Measurements from ENCODE around the gene OR5B21.

The OR5B21 gene

DNA sequence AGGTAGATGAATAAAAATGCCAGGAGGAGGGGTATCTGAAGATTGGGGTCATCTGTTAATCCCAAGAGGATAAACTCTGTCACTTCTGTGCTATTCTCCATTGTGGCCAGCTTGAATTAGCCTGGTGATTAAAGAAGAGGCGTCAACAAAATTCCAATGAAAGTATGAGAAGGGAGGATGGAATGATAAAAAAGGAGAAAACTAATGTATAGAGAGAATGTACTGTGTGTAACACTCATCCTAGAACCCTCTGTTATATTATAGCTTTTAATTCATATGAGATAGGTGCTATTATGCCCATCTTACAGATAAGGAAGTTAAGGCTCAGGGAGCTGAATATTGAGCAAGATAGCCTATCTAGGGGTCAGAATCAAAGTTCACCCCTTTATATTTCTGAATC lies at the start of gene OR5B21:
TSS of gene OR5B21 (minus strand) at position 101 of the 400 bp plus-strand sequence. CDS start at position 101, 0 bp downstream.
- no peak for DNase-seq

DNA sequence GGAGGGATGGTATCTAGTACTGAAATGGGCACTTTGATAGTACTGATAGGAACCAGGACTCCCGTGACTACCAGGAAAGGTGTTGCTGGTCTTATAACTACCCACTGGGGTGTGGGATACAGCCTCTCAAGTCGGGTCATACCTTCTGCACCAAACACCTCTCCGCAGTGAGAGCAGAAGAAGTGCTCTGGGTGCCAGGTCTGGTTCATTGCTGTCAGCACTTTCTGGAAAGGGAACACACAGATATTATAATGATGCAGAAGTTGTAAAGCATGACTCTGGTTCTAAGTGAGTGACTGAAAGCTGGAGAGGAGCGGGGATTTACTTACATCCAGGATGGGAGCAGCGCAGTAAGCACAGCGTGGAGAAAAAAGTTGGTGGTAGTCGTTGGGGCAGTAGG lies 41.7 kb upstream of the OR5B21 start:
- DNase-seq = no peak

DNA sequence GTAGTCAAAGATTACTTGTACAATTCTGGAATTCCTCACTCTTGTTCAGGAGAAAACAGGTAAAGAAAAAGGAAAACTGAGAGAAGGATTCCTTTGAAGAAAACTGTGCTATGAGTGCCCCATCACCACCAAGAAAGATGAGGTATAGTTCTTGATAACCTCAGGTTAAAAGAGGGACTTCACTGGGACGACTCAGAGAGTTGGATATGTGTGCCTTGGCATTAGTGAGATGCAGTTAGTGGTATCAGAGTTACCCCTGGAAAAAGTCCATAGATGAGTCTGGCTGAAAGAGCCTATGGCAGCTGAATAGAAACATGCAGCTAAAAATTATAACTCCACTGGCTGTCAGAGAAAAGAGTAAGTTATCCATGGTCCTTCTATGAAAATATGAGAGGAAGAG lies 38.9 kb upstream of the OR5B21 start:
- DNase-seq = no peak

DNA sequence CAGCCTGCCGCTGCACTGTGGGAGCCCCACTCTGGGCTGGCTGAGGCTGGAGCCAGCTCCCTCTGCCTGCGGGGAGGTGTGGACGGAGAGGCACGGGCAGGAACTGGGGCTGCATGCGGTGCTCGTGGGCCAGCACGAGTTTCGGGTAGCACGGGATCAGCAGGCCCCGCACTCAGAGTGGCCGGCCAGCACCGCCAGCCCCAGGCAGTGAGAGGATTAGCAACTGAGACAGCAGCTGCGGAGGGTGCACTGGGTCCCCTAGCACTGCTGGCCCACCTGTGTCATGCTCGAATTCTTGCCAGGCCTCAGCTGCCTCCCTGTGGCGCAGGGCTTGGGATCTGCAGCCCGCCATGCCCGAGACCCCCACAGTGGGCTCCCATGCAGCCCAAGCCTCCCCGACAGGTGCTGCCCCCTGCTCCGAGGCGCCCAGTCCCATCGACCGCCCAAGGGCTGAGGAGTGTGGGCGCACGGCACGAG lies 24.0 kb upstream of the OR5B21 start:
- DNase-seq = no peak

DNA sequence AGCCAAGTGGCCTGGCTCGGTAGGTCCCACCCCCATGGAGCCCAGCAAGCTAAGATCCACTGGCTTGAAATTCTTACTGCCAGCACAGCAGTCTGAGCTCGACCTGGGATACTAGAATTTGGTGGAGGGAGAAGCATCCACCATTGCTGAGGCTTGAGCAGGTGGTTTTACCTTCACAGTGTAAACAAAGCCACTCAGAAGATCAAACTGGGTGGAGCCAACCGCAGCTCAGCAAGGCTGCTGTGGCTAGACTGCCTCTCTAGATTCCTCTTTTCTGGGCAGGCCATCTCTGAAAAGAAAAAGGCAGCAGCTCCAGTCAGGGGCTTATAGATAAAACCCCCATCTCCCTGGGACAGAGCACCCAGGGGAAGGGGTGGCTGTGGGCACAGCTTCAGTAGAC lies 22.3 kb upstream of the OR5B21 start:
- DNase-seq = no peak

DNA sequence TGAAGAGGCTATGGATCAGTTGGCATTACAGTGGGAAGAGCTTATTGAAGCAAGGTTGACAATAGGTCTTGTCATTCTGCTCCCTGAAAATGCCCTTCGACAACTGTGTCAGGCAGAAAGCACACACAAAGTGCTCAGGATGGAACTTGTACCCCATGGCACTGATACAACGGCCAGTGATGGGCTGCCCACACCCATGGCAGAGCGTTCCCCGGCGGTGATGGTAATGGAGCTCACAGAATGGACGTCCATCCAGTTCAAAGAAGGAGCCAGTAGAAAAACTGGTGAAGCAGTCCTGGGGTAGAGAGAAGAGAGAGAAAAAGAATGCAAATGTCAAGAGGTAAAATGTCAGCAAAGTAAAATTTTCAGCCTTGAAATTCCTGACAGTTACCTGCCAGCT lies 19.5 kb upstream of the OR5B21 start:
- DNase-seq = no peak

DNA sequence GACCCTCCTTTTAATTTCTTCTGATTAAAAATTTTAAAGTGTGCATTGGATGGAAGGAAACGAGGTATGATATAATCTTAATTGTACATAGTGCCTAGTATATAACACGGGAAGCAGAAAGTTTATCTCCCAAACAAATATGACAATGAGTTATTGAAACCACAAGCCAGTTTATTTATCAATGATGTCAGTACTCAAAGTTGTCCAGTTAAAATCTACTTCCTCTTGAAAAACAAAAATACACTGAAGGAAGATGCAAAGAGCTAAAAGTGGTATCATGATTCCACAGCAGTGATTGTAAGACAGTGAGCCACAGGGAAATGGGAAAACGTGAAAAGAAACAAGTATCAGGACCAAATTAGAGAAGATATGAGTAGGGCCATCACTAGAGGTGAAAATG lies 18.8 kb upstream of the OR5B21 start:
- DNase-seq = no peak

DNA sequence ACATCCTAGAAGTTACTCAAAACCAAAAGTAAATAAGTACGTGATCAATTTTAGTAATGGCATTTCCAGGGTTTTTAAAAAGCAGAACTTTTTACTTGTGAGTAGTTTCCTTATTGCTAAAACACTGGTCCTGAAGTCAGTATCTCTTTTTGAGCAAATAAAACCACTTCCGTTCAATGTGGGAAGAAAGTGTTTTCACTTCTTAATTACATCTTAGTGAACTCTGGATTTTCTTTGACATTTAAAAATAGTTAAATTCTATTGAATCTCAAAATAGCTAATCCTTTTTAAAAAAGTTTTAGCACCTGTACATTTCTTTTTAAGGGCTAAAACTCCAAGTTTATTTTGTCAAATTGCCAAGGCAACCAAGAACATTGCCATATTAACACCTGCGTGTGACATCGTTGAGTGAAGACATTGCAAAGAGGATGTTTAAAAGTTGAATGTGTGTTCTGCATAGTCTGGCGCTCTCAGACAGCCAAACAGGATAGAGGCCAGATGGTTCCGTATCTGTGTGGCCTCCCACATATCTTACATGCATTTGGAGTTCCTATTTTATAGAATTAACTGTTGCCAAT lies 17.2 kb upstream of the OR5B21 start:
- no peak for DNase-seq

DNA sequence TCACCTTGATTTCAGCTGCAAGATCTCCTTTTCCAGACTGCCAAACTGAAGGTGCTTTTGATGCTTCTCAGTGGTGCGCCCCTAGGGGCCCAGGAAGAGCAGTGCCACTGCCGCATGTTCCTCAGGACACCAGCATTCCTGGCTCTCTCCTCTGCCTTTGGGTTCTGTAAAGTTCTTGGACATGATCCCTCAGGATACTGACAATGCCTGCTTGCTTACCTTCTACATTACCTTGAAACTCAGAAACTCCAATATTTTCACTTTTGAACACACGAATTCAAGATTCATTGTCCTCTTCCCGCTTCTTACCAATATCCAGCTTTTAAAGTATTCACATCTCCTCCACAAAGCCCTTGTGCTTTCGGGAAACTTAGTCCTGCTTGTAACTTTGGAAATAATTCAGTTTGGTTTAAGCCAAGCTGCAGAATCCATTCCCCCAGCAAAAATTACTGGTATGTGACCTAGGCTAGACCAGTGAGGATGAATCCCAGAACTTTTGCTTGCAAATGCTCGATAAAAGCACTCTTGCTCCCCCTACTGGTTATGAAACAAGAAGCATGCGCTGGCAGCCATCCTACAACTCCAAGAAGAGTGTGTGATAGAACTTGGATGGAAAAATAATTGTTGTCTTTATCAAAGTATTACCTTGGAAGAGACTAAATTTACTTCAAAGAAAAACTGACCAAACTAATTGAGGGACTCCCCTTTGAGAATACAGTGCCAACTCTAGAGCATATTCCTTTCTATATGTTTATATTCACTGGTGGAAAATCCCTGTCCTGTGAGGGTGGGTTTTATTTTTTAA lies 16.5 kb upstream of the OR5B21 start:
- peak; percentile 22 for DNase-seq

DNA sequence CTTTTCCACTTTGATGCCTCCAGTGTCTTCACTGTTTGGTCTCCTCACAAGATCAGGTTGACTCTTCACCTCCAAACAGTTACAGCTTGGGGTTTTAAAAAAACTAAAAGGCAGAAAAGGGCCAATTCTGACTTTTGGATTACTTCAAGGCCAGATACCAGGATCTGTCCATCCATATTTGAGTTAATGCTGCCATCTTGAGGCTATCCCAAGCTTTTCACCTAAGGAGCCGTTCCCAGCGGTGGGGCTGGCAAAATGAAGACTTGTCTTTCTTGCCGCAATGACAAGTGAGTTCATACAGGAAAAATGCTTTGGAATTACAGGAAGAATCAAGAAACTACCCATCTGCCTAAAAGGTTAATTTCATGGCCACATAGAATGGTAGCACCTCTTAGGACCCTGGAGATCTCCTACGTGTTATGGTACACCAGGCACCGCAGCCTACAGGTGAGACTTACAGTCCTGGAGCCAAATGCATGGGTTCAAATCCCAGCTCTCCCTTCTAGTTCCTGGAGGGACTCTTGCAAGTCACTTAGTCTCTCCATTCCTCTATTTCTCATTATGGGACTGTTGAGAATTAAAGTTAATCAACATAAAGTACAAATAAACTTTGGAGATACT lies 6.0 kb upstream of the OR5B21 start:
- peak; percentile 11 for DNase-seq

DNA sequence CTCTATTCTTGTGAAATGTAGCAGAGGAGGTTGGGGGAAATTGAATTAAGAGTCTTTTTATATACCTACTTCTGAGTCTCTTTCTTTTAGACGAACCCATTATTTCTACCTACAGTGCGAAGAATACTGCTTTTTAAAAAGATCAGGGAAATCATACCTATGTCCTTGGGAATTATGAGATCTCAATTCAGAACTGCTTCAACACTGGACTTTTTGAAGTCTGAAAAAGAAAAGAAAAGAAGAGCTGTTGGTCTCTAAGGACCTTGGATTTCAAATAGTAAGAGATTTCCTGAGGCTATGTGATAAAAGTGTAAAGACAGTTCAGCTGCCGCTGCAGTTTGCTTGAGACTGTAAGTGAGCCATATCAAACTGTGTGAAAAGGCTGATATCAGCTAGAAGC lies 3.7 kb upstream of the OR5B21 start:
- DNase-seq = no peak

DNA sequence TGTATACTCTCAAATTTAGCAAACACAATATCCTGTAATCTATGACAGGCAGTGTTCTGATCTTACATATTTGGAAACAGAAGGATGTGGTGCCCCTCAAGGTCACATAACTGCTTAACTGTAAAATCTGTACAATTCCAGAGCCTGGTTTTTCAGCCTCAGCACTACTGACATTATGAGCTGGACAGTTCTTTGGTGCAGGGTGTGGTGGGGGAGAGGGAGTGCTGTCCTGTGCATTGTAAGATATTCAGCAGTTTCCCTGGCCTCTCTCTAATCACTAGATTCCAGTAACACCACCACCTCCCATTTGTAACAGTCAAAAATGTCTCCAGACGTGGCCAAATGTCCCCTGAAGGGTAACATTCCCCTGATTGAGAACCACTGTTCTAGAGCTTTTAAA lies 1.8 kb upstream of the OR5B21 start:
- DNase-seq = no peak

DNA sequence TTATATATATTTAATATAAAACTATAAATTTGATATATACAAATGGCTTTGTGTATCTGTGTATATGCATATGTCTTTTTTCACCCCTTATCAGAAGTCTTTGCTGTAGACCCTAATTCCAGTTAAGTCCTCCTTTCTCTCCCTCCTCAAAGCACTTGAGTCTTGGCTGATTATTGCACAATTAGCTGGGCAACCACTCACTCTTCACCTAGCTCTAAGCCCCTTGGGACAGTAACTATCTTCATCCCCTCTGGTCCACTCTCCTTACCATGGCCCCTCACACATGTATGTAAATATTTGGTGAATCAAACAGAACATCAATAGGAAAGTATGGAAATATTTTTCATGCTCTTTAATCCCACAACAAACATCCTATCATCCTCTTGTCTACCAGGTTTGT lies 909 bp upstream of the OR5B21 start:
- no peak for DNase-seq

DNA sequence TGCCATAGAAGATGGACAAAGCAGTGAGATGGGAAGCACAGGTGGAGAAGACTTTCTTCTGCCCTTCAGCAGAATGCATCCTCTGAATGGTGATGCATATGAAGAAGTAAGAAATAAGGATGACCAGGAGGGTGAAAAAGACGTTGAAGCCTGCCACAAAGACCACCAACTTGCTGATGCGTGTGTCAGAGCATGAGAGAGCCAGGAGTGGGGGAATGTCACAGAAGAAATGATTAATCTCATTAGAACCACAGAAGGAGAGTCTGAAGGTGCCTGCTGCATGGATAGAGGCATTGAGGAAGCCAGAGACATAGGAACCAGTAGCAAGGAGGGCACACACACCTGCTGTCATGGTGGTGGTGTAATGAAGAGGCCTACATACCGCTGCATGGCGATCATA lies 550 bp downstream of the OR5B21 start:
- no peak for DNase-seq

DNA sequence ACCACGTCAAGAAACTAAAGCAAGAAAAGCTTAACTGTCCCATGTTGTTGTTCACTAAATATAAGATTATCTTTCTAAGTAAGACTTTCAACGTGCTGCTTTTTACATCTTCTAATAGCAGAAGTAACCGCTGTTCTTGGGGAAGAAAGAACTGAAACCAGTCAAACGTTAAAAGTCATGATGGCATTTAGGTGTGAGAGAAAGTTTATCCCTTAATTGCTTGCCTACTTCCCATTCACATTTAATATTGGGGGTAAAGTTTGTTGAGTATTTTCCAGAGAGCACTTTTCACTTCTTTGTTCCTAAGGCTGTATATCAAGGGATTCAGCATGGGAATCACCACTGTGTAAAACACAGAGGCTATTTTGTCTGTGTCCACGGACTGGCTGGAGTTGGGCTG lies 970 bp downstream of the OR5B21 start:
- no peak for DNase-seq

DNA sequence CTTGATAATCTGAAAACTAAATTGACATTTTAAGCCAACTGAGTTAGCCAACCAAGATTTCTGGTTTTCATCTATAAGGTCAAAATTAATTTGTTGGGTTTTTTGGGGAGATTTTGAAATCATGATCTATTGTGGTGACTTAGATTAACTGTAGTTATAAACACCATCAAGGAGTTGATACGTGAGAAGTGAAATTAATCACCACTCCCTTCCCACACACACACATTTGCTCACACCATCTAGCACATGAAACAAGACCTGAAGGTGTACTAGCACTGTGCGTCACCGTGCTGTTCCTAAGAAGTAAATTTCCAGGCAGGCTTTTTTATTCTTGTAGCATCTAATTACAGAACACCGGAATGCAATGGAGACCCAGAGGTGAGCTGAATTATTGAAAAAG lies 2.1 kb downstream of the OR5B21 start:
- DNase-seq = no peak

DNA sequence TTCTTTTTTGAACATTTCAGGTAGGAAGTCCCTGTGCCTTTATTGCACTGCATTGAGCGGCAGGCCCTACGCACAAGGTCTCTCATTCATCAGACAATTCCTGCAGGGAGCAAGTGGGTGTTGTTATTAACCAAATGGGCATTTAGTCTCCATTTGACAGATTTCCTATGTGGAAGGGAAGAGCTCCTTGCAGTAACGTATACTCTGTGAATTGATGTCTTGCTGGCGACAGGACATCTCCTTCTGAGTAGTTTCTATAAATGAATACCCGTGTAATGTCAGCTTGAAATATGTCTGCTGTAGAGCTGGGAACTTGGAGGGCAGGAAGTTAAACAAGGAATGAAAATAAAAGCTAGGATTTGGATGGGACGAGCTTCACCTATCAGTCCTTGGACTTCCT lies 3.7 kb downstream of the OR5B21 start:
- no peak for DNase-seq

DNA sequence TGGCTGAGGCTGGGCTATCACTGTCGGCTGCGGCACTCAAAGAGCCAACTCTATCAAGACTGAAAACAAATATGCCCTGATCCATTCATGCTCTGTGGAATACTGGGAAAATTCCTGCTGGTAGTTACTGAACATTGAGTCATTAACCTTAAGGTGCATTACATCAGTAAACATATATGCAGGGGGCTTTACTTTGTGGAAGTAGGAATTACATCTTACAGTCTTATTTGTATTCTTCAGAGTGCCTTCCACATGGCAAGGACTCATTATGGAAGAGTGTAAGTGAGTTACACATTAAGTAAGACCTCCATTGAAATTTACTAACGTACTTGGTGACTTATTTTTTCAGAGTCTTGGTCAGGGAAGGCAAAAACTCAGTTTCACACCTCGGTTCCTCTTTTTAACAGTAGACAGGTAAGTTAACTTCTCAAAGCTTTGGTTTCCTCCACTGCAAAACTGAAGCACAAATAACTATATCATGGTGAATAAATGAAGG lies 4.5 kb downstream of the OR5B21 start:
- no peak for DNase-seq

DNA sequence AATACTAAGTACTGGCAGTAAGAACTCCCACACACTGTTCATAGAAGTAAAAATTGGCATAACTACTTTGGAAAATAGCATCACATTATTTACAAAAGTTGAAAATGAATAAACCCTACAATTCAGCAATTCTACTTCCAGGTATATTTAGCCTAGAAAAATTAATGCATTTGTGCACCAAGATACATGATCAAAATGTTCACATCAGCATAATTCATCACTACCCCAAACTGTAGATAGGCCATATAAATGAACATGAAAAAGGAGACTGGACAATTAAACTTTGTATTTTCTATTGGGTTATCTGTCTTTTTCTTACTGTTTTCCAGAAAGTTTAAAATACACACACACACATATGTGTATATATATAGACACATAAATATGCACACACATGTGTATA lies 5.9 kb downstream of the OR5B21 start:
- DNase-seq = no peak

DNA sequence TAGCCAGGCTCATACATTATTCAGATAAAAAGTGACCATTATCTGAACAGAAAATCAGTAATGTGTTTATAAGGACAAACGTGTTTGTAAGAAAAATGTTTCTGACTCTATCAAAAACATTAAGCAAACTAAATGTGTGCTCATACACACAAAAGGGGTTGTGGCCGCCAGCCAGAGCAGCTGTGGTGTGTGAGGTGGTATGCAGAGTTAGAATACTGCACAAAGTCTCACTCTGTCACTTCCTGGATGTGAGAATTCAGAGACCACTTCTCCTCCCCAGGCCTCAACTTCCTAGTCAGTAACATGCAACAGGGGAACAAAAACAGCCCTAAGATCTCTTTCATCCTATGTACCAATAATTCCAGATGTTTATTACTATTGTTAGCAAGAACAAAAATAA lies 9.4 kb downstream of the OR5B21 start:
- DNase-seq = no peak

DNA sequence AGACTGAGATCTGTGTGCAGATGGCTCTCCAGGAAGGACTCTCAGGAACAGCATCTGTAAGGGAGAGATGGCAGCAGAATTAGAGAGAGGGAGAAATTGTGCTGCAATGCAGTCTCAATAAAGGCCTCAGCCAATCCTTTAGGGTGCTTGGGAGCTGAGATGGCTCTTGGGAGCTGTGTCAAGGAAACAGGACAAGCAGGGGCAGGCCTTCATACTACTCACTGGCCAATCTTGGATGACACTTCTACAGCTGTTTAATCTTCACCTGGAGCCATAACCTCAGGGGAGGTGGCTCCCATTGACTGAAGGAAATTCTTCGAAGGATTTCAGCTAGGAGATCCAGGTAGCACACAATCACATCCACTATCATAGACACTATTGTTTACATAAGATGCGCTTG lies 10.0 kb downstream of the OR5B21 start:
- DNase-seq = no peak

DNA sequence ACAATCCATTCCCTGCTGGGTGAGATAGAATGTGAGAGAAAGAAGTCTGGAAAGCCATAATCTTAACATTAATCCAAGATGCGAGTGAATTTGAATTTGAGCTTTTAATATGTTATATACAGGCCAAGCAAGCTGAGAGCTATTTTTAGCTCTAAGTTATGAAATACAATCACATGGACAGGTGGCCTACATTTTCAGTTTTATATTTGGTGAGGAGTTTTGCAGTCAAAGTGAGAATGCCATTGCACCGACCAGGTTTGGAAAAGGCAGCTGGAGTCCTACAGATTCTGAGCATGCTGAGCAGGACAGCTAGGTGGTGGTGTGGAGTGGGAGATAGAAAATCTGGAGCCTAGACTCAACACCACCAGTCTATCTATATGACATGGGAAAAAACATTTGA lies 12.0 kb downstream of the OR5B21 start:
- DNase-seq = no peak

DNA sequence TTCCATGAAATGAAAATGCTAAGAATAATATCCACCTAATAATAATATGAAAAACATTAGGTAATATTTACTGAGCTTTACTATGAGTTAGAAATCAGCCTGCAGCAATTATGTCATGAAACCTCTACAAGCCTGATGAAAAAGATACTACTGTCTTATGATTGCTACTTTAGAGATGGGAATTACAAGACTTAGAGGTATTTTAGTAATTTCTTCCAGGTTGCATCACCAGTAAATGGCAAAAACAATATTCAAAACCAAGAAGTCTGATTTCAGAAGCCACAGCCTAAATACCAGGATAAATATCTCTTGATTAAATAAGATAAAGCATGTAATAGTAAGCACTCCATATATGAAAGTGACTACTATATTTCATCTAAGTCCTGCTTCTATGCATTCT lies 13.8 kb downstream of the OR5B21 start:
- no peak for DNase-seq

DNA sequence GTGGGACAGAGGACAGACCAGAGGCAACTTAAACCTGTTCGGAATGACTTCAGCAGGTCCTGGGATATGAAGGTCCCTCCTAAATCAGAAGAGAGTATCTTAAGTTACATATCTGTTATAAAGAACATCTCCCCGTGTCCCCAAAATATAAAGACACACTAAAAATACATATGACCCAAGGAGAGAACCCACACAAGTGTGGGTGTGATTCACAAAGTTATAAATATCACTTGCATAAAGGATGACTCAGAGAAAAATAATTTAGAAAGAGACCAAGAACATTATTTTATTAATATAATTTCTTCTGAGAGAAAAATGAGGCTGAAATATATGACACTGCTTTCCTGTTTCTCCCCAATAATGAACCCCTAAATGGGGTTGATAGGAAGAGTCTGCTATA lies 14.2 kb downstream of the OR5B21 start:
- DNase-seq = no peak
